ENCODE data around the gene DROSHA.

DROSHA gene

DNA sequence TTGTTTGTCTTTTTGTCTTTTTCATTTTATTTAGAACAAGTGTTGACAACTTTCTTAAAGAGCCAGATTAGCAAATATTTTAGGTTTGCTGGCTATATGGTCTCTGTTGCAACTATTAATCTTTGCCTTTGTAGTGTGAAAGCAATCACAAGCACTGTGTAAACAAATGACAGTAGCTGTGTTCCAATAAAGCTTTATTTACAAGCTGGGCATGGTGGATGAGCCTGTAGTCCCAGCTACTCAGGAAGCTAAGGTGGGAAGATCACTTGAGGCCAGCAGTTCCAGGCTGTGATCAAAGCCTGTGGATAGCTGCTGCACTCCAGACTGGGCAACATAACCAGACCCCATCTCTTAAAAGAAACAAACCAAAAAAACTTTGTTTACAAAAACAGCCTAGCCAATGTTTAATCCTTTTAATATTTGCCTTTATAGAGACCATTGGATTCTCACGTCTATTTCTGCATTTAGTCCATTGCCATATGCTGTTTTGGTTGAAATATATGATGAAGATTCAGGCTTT, 2.7 kb upstream of the DROSHA start:
- DNase-seq (ENCODE audit: insufficient read length, low spot score): no peak
- FAIRE-seq: no peak

DNA sequence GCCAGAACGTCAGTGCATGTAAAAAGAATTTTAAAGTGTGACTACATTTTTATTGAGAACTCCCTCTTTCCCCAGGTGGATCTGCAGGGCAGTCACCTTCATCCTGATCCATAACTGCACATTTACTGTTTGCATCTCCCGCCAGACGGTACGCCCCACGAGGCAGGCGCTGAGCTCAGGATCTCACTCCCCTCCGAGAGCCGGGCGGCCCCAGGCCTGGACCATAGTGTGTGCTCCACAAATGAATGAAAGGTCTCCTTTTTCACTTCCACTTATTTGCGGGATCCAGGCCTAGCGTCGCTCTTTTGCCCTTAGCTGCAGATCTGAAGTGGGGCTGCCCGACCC, 378 bp downstream of the DROSHA start:
- FAIRE-seq: no peak
- DNase-seq (ENCODE audit: insufficient read length, low spot score): peak; percentile 20

DNA sequence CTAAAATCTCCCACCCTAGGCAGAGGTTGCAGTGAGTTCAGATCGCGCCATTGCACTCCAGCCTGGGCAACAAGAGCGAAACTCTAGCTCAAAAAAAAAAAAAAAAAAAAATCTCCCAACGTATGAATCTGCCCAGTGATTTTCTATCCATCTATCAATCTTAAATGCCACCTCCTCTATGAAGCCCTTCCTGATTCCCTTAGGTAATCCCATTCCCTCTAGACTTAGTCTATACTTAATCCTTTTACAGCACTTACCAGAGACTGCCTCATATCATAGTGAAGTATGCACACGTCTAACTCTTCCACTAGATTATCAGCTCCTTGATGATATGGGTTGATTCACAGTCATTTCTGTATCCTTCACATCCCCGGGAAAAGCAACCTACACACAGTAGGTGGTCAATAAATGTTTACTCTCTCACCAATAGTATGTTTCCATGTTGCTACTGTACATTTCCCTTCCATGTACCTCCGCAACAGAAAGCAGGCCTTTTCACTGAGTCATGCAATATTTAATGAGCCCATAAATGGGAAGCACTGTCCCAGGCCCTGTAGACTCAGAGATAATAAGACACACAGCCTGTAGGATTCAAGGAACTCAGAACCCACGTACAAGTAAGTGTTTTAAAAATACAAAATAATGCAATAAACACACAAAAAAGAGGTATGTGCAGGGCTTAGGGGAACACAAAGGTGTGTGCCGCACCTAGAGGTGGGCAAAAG, 1.2 kb downstream of the DROSHA start:
- FAIRE-seq: peak; percentile 42
- DNase-seq (ENCODE audit: insufficient read length, low spot score): no peak

DNA sequence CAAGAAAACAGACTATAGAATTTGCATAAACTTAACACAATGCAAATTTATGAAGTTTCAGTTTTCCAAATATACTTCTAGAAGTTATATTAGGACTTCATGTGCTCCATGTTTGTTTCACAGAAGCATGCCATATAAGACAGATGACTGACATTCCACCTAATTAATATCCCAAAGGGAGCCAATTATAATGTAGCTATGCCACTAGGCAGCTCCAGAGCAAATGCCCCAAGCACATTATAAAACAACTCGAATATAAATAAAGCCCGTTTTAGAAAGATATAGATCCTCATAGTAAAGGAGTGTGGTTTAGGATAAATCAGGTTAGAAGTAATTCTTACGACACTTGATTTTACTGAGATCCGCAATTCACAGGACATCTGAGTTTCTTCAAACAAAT, 8.9 kb downstream of the DROSHA start:
- no peak for FAIRE-seq
- no peak for DNase-seq (ENCODE audit: insufficient read length, low spot score)

DNA sequence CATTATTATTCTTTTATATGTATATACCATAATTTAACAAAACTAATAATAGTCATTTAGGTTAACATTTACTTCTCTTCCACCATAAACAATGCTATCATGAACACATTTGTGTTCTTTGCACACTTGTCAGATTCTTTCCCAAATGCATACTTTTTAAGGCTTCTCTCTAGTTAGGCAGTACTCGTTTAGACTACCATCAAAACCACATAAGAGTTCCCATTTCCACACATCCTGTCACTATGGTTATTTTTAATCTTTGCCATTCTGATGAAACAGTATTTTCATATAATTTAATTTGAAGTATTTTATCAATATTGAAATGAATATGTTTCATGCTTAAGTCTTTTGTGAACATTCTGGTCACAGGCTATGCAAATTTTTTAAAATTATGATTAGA, 15.1 kb downstream of the DROSHA start:
- FAIRE-seq: no peak
- no peak for DNase-seq (ENCODE audit: insufficient read length, low spot score)

DNA sequence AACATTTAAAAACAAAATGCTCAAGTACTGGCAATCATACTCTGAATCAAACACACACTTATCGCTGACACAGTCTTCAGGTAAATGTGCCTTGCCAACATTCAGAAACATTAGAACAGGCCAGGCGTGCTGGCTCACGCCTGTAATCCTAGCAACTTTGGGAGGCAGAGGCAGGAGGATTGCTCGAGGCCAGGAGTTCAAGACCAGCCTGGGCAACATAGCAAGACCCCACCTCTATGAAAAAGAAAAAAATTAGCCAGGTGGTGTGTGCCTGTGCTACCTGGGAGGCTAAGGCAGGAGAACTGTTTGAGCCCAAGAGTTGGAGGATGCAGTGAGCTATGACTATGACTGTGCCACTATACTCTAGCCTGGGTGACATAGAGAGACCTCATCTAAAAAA, 20.6 kb downstream of the DROSHA start:
- DNase-seq (ENCODE audit: insufficient read length, low spot score) (no peak), FAIRE-seq (no peak)

DNA sequence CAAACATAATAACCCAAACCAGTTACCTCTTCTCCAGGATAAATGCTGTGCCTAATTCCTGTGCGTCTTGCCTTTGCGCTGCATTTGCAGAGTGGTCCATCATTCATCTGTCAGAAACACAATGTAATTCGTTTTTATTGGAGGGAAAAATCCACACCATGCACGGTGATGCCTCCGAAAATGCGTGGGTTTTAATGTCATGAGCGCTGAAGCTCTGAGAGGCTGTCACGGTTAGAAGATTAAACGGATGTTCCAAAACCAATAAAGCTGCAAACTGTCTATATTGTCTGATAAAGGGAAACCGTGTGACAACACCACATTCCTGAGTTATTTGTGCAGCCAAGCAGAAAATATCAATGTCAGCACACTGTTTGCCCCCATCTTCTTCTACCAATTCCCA, 27.4 kb downstream of the DROSHA start:
- DNase-seq (ENCODE audit: insufficient read length, low spot score) (no peak), FAIRE-seq (peak; percentile 71)

DNA sequence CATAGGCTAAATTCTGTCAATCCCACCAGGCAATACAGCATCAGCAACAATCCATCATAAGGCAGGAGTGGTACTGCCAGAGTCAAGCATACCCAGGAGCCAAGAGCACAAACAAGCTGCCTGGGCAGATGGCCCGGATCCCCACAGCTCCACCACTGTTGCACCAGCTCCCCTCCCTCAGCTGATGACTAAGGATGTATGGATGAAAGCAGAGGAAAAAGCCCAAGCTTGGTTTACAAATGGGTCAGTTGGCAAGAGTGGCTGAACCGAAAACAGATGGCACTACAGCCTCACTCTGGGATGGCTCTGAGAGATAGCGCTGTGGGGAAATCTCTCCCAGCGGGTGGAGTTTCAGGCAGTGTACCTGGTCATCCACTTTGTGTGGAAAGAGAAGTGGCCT, 29.4 kb downstream of the DROSHA start:
- no peak for FAIRE-seq

DNA sequence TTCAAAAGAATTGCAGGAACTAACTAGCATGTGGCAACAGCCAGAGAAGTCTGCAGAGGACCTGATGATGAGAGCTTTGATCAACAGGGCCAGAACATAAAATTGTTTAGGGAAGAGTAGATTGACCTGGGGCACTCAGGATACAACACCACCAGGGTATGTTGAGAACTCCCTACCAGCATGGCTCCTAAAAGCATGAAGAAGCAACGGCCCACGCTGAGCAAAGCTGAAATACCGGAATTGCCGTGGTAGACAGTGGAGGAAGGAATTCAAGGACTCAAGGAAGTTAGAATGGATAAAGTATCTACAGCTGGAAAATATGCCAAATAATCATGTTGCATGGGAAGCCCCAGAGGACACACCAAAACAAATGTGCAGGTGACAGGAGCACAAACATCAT, 31.6 kb downstream of the DROSHA start:
- no peak for DNase-seq (ENCODE audit: insufficient read length, low spot score)
- FAIRE-seq: no peak

More for the DNA sequence above, 29.4 kb downstream of the DROSHA start:
- DNase-seq (ENCODE audit: insufficient read length, low spot score): no peak

DNA sequence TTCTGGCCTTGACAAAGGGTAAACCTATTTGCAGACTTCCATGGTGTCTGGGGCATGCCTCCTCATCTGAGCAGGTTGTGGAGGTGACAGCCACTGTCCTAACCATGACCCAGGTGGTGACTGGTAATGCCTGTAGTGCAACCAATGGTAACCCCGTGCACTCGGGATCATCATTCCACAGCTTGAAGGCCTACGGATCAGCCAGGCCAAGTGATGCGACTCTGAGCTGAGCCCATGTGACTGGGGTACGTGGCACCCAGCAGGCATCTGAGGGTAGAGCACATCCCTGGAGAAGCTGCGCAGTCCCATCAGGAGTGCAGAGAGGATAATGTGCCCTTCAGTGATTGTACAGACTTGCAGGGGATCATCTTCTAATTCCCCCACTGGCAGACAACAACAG, 35.0 kb downstream of the DROSHA start:
- DNase-seq (ENCODE audit: insufficient read length, low spot score) (no peak), FAIRE-seq (peak; percentile 38)

DNA sequence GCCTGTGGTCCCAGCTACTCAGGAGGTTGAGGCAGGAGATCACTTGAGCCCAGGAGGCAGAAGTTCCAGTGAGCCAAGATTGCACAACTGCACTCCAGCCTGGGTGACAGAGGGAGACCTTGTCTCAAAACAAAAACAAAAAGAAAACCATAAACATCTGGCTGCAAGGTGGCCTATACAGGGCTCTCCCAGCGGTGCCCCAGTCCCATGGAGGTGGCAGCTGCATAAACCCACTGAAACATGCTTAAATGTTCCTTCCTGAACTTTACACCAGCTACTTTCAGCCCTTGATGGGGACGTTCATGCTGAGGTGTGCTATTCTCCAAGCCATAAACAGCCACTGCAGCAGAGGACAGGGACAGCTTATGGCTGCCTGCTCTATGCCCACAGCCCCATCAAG, 35.6 kb downstream of the DROSHA start:
- FAIRE-seq (no peak), DNase-seq (ENCODE audit: insufficient read length, low spot score) (no peak)

DNA sequence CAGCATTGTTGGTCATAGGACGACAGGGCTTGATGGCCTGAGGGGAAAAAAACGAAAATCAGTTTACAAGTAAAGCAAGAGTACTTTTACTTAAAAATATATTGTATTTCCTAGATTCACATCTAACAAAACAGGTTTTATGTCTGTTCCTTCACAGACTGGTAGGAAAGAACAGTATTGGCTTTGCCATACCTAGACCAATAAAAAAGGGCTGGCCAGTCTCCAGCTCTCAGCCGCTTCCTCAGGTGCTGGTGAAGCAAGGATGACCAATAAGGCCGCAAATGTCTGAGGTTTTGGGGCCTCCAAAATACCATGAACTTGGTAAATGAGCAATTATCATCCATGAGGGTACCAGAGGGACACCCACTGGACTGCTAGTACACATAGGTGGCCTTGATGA, 36.6 kb downstream of the DROSHA start:
- FAIRE-seq (no peak), DNase-seq (ENCODE audit: insufficient read length, low spot score) (no peak)

DNA sequence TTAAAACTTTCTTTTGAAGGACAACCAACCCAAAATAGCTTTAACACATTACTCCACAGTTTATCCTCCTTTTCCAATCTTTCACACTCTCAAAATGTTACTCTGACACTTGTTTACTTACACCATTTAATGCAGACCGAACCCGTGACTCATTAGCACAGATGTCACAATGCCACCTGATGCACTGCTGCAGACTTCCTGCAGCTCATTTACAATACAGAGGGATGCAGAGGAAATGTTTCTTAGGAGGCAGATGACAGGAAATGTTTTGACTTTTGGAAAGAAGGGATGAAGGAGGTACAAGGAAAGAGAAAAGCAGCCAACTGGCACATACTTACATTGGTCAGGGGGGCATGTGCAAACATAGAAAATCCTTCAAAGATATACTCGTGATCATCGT, 39.0 kb downstream of the DROSHA start:
- DNase-seq (ENCODE audit: insufficient read length, low spot score) (no peak), FAIRE-seq (no peak)

DNA sequence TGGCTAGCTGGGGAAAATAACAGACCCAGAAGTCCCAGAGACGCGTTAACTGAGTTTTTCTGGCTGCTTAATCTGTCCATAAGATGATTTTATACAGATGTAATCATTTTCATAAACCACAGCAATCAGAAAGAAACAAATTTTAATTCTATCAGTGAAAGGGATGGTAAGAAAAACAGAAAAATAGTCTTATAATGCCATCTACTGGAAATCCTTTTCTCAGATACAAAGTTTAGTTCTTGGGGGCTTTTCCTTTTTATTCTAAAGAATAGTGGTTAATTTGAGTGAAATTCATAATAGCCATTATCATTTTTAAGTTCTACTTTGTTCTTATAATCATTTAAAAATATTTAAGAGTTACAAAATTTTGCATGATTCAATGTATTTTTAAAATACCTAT, 44.4 kb downstream of the DROSHA start:
- no peak for FAIRE-seq
- no peak for DNase-seq (ENCODE audit: insufficient read length, low spot score)

DNA sequence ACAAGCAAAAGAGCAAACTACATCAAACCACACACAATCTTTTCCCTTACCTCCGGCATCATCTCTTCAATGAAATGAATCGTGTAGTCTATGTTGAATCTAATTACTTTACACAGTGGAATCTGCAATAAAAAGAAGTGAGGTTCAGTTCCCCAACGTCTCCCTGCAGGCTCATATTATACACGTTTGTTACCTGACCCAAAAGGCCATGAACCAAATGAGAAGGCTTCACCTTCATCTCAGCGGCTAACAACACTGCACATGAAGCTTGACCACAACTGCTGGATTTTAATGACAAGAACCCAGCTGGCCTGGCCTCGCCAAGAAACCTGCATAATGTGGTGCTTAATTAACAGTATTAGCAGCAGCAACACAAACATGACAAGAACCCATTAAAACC, 45.5 kb downstream of the DROSHA start:
- DNase-seq (ENCODE audit: insufficient read length, low spot score) (no peak), FAIRE-seq (no peak)

DNA sequence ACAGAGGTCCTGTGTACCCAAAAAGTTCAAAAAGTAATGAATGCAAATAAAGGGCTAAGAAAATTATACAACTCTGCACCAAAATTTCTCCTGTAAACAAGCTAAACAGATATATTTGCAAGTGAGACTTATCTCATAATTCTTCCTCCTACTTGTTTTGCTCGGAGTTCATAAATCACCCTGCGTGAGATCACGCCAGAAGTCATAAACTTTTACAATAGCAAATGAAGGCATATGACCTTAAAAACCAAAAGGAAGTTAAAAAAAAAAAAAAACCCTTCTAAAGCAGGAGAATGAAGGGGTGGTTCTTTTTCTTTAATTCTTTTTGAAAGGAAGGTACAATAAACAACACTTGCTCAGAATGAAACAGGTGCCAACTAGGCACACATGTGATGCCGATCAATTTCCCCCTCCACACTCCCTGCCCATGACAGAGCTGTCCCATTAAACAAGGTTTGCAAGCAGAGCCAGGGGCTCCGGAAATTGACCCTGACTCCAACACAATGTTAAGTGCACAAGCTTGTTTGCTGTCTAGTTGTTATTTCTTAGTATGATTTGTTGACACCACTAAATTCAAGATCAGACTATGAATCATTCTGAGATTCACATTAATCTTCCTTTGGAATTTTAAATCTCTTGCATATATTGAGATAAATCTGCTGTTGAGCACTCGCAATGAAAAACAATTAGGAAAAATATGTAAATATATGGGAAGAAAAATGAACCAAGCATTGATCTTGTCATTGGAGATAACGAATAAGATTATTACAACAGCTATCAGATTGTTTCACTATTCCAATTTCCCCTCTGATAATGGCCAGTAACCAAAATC, 46.3 kb downstream of the DROSHA start:
- DNase-seq (ENCODE audit: insufficient read length, low spot score) (no peak), FAIRE-seq (no peak)

DNA sequence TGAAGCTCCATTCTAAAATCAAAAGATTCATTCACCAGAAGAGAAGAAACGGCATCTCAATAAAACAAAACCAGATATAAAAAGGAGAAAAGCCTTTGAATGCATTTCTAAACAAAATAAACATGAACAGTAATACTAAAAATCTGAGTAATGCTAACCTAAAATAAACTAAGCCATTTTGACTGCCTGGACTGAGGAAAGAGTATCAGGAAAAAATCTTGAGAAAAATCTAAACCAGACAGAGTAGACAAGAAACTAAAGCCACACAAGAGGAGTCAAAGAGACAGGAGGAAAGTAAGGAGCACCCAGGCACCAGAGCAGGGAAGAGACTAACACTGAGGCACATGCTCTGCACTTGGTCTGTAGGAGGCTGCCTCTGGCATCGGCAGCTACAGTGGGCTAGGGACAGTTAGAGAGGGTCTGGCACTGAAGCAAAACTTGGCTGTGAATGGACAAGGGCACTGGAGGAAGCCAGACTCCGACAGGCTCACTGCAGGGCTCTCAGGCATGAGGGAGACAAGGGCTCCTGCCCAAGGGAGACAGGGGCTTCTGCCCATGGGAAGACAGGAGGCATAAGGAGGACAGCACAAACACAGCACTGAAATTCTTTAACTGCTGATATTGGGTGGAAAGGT, 50.2 kb downstream of the DROSHA start:
- DNase-seq (ENCODE audit: insufficient read length, low spot score): no peak
- FAIRE-seq: peak; percentile 84

DNA sequence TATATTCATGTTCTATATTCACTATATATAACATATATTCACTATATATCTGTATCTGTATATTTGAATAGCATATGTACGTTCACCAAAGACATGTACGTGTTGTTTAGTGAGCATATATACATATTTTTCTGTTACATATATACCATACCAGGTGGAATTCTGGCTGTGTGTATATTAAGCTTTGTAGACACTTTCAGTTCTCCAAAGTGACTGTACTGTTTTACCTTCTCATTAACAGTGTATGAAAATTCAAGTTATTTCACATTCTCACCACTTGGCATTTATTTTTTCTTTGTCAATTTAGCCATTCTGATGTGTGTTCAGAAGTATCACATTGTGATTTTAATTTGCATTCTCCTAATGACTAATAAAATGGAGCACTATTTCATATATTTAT, 52.2 kb downstream of the DROSHA start:
- FAIRE-seq (no peak), DNase-seq (ENCODE audit: insufficient read length, low spot score) (no peak)

DNA sequence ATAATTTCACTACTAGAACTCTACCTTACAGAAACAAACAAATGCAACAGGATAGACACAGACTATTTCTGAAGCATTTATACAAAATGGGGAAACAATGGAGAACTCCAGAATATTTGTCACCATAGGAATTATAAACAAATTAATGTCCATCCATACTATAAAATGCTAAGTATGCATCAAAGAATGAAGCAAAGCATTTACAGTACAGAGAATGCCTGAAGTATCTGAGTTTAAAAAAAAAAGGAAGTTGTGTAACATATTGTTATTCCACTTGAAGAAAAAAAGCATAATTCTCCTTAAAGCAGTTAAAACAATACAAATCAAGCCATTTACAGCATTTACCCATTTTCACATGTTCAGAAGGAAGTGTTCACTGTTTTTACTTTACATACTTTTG, 53.0 kb downstream of the DROSHA start:
- no peak for FAIRE-seq
- DNase-seq (ENCODE audit: insufficient read length, low spot score): no peak

DNA sequence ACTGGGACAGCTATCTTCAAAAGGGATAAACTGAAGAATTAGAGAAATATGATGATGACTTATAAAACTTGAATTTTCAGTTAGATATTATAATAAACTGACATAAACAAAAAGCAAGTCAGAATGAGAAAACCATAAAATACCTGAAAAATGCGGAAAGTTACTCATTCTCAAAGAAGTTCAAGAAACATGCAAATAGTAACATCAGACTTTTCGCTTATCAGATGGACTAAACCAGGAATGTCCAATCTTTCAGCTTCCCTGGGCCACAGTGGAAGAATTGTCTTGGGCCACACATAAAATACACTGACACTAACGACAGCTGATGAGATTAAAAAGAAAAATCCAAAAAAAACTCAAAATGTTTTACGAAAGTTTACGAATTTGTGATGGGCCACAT, 53.9 kb downstream of the DROSHA start:
- no peak for FAIRE-seq
- DNase-seq (ENCODE audit: insufficient read length, low spot score): no peak

DNA sequence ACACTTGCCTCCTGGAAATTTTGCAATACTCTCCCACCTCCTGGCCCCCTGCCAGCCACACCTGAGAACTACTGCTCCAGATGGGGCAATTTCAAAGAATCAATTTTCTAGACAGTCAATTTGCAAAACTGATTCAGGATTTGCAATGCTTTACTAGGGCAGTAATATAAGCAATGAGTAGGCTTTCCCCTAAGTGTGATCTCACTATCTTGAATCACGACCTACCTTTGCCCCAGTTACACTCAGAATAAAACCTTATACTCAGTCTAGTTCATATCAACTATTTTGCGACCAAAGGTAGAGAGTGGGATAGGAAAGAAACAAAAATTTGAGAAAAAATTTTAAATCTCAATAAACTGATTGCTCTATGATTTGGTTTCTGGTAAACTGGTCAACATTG, 54.4 kb downstream of the DROSHA start:
- DNase-seq (ENCODE audit: insufficient read length, low spot score): no peak
- FAIRE-seq: no peak

DNA sequence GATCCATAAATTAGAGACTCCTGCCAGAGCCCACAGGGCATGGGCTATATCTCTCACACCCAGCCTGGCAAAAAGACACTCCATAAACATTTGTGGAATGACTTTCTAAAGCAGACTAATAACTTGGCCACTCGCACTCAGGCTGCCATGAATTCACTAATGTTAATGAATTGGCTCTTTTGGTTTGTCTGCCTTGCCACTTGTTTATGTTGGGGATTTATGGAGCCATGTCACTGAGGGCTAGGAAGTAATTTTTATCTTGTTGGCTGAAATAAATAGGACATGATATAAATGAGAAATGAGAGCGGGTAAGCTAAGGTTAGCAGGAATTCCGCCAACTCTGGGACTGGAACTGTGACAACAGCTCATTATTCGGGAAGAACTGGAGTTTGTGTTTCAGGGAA, 55.2 kb downstream of the DROSHA start:
- FAIRE-seq: no peak
- DNase-seq (ENCODE audit: insufficient read length, low spot score): no peak

Data from HTR-8/SVneo (cell line).